ENCODE data around the gene ARSG. TPM values are rescaled to one million over a fixed set of nuclear protein-coding genes. Genes with fewer than 3 reads are reported as not detected.

The ARSG gene
- total and polyA plus RNA-seq, 2 of the 13 experiments (the other 11 are each of a cell fraction or from before 2014, with no cell fraction given): 3.7 to 15.2 TPM

- no peak for TF ChIP-seq ZBTB40 (IDR thresholded peaks at IDR 0.05)
- TF ChIP-seq ZBTB40 (CRISPR knock-in tag; IDR thresholded peaks at IDR 0.05): no peak
- TF ChIP-seq SAP130 (CRISPR knock-in tag; IDR thresholded peaks at IDR 0.05; ENCODE audit: low read depth): no peak
- no peak for TF ChIP-seq ETS1 (CRISPR knock-in tag; IDR thresholded peaks at IDR 0.05)
- no peak for TF ChIP-seq POGK (CRISPR knock-in tag; conservative IDR thresholded peaks at IDR 0.05)
- no peak; the same call in 1 of the 2 replicates for TF ChIP-seq ZNF788 (CRISPR knock-in tag; IDR thresholded peaks at IDR 0.05; ENCODE audit: borderline replicate concordance)
- no peak for TF ChIP-seq SATB2 (CRISPR knock-in tag; IDR thresholded peaks at IDR 0.05)
- TF ChIP-seq HOXD1 (CRISPR knock-in tag; IDR thresholded peaks at IDR 0.05): no peak; the same call in 1 of the 2 replicates
- no peak for TF ChIP-seq SKI (IDR thresholded peaks at IDR 0.05; ENCODE audit: partially characterized antibody)
- peak; percentile 53; the same call in 1 of the 2 replicates for TF ChIP-seq MEF2D (CRISPR knock-in tag; IDR thresholded peaks at IDR 0.05)
- no peak for TF ChIP-seq ZNF740 (CRISPR knock-in tag; IDR thresholded peaks at IDR 0.05)
- TF ChIP-seq HNF4A (CRISPR knock-in tag; IDR thresholded peaks at IDR 0.05): no peak; the same call in 1 of the 2 replicates
- no peak for TF ChIP-seq LBX2 (CRISPR knock-in tag; IDR thresholded peaks at IDR 0.05; ENCODE audit: borderline replicate concordance)
Observed at GRCh38 chr17:68377771-68378267, 86.5 kb downstream of the ARSG start (continued).
